Measurements from ENCODE around the gene GZMM.

GZMM gene

GRCh38 chr19:589693-590395 lies 46.0 kb downstream of the GZMM start, which contains the start of gene HCN2:
HCN2 (plus strand) TSS chr19:589881; CDS start chr19:589946, 65 bp downstream.
- TF ChIP-seq POLR2AphosphoS5 (IDR thresholded peaks at IDR 0.05; ENCODE audit: low read depth, low read length) (no peak), POLR2A (IDR thresholded peaks at IDR 0.05; ENCODE audit: low read depth, low read length) (no peak), TAF1 (IDR thresholded peaks at IDR 0.05; ENCODE audit: borderline replicate concordance, low read depth, low read length) (no peak)
- no peak for FAIRE-seq
- DNase-seq (ENCODE audit: insufficient read length): no peak

DNA sequence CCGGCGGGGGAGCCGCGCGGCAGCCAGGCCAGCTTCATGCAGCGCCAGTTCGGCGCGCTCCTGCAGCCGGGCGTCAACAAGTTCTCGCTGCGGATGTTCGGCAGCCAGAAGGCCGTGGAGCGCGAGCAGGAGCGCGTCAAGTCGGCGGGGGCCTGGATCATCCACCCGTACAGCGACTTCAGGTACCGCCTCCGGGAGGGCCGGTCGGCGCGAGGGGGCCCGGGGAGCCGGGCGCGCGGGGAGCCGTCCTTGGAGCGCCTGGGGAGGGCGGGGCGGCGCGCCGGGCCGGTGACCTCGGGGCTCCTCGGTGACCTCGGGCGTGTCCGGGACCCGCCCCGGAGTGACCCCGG lies 46.5 kb downstream of the GZMM start:
- no peak for DNase-seq (ENCODE audit: insufficient read length)
- FAIRE-seq: no peak
- TF ChIP-seq POLR2A (IDR thresholded peaks at IDR 0.05; ENCODE audit: low read depth, low read length): no peak
- no peak for TF ChIP-seq TAF1 (IDR thresholded peaks at IDR 0.05; ENCODE audit: borderline replicate concordance, low read depth, low read length)
- TF ChIP-seq POLR2AphosphoS5 (IDR thresholded peaks at IDR 0.05; ENCODE audit: low read depth, low read length): no peak

- DNase-seq (ENCODE audit: insufficient read length) (no peak), FAIRE-seq (no peak)
- TF ChIP-seq TAF1 (IDR thresholded peaks at IDR 0.05; ENCODE audit: borderline replicate concordance, low read depth, low read length) (no peak), POLR2A (IDR thresholded peaks at IDR 0.05; ENCODE audit: low read depth, low read length) (no peak), POLR2AphosphoS5 (IDR thresholded peaks at IDR 0.05; ENCODE audit: low read depth, low read length) (no peak)
Observed at GRCh38 chr19:590750-591098, 46.9 kb downstream of the GZMM start.

DNA sequence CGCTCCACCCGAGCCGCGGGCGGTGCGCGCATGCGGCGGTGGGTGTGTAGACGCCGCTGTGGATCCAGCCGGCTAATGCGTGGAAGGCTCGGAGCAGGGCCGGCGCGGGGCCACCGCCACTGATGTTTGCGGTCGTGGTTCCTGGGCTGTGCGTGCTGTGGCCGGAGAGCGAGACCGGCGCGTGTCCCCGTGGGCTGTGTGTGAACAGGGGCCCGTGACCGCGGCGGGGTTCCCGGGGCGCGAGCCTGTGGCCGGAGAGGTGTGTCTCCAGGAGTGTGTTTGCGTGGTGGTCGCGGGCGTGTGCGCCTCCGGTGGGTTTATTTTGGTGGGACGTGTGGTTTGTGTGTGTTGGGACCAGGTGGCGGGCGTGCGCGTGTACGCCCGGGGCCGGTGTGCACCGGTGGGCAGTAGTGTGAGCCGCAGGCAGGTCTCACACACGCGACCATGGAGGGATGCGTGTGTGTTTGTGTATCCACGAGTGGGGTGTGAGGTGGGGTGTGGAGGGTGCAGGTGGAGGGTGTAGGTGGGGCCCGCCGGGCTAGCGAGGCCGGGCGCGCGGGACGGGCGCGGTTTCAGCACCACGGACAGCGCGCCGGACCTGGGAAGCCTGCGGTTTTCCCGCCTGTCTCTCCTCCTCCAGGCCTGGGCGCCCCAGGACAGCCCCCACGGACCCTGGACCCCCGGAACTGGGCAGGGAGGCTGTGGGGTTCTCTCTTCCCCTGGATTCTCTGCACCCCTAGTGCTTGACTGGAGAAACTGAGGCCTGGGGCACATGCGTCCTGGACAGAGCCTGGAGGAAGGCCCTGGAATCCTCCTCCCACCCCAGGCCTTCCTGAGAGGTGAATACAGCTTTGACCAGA lies 47.5 kb downstream of the GZMM start:
- TF ChIP-seq POLR2A (IDR thresholded peaks at IDR 0.05; ENCODE audit: low read depth, low read length): no peak
- TF ChIP-seq POLR2AphosphoS5 (IDR thresholded peaks at IDR 0.05; ENCODE audit: low read depth, low read length): no peak
- TF ChIP-seq TAF1 (IDR thresholded peaks at IDR 0.05; ENCODE audit: borderline replicate concordance, low read depth, low read length): no peak
- DNase-seq (ENCODE audit: insufficient read length): no peak
- FAIRE-seq: no peak

- TF ChIP-seq POLR2A (IDR thresholded peaks at IDR 0.05; ENCODE audit: low read depth, low read length) (no peak), TAF1 (IDR thresholded peaks at IDR 0.05; ENCODE audit: borderline replicate concordance, low read depth, low read length) (no peak), POLR2AphosphoS5 (IDR thresholded peaks at IDR 0.05; ENCODE audit: low read depth, low read length) (no peak)
- no peak for DNase-seq (ENCODE audit: insufficient read length)
- FAIRE-seq: no peak
Observed at GRCh38 chr19:592101-592500, 48.2 kb downstream of the GZMM start.

DNA sequence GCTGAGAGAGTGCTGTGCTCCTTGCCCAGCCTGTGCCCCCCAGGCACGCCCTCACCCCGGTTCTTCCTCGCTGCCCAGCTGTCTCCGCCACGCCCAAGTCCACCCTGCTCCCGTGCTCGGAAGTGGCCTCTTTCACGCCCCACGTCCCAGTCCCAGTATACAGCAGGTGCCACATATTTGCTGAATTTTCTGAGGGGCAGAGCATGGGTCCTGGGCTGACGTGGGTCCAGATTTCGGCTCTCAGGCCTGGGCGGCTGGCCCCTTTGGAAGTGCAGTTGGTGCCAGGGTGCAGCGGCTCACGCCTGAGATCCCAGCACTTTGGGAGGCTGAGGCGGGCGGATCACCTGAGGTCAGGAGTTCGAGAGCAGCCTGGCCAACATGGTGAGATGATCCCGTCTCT lies 49.2 kb downstream of the GZMM start:
- TF ChIP-seq POLR2AphosphoS5 (IDR thresholded peaks at IDR 0.05; ENCODE audit: low read depth, low read length): no peak
- no peak for TF ChIP-seq TAF1 (IDR thresholded peaks at IDR 0.05; ENCODE audit: borderline replicate concordance, low read depth, low read length)
- no peak for TF ChIP-seq POLR2A (IDR thresholded peaks at IDR 0.05; ENCODE audit: low read depth, low read length)
- DNase-seq (ENCODE audit: insufficient read length): no peak
- no peak for FAIRE-seq

DNA sequence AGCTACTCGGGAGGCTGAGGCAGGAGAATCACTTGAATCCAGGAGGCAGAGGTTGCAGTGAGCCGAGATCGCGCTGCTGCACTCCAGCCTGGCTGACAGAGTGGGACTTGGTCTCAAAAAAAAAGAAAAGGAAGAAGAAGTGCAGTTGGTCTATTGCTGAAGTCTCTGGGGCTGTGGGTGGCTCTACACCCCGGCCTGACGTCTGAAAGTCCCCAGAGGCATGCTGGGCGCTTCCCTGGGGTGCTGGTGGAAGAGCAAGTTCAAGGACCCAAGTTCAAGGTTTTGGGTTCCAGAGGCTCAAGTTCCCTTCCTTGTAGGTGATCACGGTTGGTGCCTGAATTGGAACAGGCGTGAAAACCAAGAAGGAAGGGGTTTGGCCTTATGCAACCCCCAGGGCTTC lies 49.7 kb downstream of the GZMM start:
- no peak for TF ChIP-seq TAF1 (IDR thresholded peaks at IDR 0.05; ENCODE audit: borderline replicate concordance, low read depth, low read length)
- no peak for TF ChIP-seq POLR2A (IDR thresholded peaks at IDR 0.05; ENCODE audit: low read depth, low read length)
- no peak for TF ChIP-seq POLR2AphosphoS5 (IDR thresholded peaks at IDR 0.05; ENCODE audit: low read depth, low read length)
- DNase-seq (ENCODE audit: insufficient read length) (no peak), FAIRE-seq (no peak)

- no peak for DNase-seq (ENCODE audit: insufficient read length)
- FAIRE-seq: no peak
- no peak for TF ChIP-seq POLR2AphosphoS5 (IDR thresholded peaks at IDR 0.05; ENCODE audit: low read depth, low read length)
- no peak for TF ChIP-seq TAF1 (IDR thresholded peaks at IDR 0.05; ENCODE audit: borderline replicate concordance, low read depth, low read length)
- TF ChIP-seq POLR2A (IDR thresholded peaks at IDR 0.05; ENCODE audit: low read depth, low read length): no peak
Observed at GRCh38 chr19:594265-594870, 50.5 kb downstream of the GZMM start.

GRCh38 chr19:595326-596262 lies 51.7 kb downstream of the GZMM start:
- TF ChIP-seq POLR2AphosphoS5 (IDR thresholded peaks at IDR 0.05; ENCODE audit: low read depth, low read length): no peak
- no peak for TF ChIP-seq TAF1 (IDR thresholded peaks at IDR 0.05; ENCODE audit: borderline replicate concordance, low read depth, low read length)
- TF ChIP-seq POLR2A (IDR thresholded peaks at IDR 0.05; ENCODE audit: low read depth, low read length): no peak
- DNase-seq (ENCODE audit: insufficient read length) (no peak), FAIRE-seq (no peak)

DNA sequence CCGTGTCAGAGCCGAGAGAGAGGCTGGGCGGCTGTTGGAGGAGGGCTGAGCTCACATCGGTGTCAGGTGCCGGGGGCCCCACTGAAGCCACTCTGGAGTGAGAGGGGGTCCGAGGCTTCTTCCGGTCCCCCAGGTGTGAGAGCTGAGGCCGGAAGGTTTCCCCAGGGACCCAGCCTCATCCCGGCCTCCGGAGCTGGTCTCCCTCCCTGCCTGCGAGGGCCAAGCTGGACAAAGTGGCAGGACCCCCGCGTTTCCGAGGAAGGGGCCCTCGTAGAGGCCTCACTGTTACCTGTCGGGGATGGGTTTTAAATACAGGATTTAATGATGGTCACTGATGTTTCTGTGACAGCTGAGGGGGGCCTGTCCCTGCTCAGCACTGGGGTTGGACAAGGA lies 52.4 kb downstream of the GZMM start:
- DNase-seq (ENCODE audit: insufficient read length) (no peak), FAIRE-seq (no peak)
- TF ChIP-seq POLR2AphosphoS5 (IDR thresholded peaks at IDR 0.05; ENCODE audit: low read depth, low read length): no peak
- TF ChIP-seq POLR2A (IDR thresholded peaks at IDR 0.05; ENCODE audit: low read depth, low read length): no peak
- no peak for TF ChIP-seq TAF1 (IDR thresholded peaks at IDR 0.05; ENCODE audit: borderline replicate concordance, low read depth, low read length)
